GM21367 (cell line): ENCODE data around the gene STT3A.

Experiments
- ATAC-seq: cut with Tn5 transposase; IDR thresholded peaks from one replicate; pipeline ENCODE4 v1.9.1; 2021; ENCODE audit not compliant: unreplicated experiment

Gene STT3A

DNA sequence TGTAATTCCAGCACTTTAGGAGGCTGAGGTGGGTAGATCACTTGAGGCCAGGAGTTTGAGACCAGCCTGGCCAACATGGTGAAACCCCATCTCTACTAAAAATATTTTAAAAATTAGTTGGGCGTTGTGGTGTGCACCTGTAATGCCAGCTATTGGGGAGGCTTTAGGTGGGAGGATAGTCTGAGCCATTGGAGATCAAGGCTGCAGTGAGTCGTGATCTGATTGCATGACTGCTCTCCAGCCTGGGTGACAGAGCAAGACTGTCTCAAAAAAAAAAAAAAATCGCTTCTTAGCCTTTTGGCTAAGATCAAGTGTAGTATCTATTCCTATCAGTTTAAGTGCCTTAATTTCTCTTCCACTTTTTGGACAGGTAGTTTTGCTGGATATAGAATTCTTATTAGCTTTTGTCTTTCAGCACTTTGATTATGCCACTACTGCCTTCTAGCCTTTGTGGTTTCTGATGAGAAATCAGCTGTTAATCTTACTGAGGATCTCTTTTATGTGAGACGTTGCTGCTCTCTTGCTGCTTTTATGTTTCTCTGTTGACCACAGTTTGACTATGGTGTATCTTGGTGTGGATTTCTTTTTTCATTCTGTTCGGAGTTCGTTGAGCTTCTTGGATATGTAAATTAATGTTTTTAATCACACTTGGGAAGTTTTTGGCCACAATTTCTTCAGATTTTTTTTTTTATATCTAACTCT lies 57.0 kb downstream of the STT3A start:
- ATAC-seq, result no peak

DNA sequence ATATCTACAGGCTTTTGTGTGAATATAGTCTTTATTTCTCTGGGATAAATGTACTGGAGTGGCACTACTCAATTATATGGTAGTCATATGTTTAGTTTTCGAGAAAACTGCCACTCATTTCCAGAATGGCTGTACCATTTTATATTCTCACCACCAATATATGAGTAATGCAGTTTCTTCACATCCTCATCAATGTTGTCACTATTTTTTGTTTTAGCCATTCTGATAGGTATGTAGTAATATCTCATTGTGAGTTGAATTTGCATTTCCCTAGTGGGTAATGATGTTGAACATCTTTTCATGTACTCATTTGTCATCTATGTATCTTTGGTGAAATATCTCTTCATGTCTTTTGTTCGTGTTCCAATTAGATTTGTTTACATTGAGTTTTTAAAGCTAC lies 70.0 kb downstream of the STT3A start:
- no peak for ATAC-seq

DNA sequence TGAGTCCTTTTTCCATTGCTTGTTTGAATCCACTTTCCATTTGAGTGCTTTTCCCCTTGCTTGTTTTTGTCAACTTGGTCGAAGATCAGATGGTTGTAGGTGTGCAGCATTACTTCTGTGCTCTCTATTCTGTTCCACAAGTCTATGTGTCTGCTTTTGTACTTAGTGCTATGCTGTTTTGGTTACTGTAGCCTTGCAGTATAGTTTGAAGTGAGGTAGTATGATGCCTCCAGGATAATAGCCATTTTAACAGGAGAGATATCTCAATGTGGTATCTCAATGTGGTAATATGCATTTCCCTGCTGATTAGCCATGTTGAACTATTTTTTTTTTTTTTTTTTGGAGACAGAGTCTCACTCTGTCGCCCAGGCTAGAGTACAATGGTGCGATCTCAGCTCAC lies 71.3 kb downstream of the STT3A start:
- no peak for ATAC-seq

DNA sequence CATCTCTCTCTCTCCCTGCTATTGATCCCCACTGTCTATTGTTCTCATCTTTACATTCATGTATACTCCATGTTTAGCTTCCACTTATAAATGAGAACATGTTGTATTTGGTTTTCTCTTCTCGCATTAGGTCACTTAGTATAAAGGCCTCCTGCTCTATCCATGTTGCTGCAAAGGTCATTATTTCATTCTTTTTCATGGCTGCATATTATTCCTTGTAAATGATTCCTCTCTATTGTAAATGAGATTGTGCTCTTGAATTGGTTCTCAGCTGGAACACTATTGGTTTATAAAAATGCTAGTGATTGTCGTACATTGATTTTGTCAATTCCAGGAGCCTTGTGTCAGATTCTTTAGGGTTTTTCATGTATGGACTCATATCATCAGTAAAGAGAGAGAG lies 74.5 kb downstream of the STT3A start:
- no peak for ATAC-seq

DNA sequence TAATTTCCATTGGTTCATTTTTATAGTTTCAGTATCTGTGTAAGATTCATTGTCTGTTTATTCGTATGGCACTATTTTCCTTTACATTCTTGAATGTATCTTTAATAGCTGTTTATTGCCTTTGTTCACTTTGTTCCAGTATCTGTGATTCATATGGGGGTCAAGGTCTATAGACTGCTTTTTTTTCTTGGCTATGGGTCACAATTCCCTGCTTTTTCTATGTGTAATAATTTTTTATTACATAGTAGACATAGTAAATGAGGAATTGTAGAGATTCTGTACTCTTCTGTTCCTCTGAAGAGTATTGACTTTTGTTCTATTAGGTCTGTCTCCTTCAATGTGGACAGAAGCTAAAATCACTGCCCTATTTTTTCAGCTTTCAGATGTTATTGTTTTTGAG lies 77.5 kb downstream of the STT3A start:
- ATAC-seq, result no peak

DNA sequence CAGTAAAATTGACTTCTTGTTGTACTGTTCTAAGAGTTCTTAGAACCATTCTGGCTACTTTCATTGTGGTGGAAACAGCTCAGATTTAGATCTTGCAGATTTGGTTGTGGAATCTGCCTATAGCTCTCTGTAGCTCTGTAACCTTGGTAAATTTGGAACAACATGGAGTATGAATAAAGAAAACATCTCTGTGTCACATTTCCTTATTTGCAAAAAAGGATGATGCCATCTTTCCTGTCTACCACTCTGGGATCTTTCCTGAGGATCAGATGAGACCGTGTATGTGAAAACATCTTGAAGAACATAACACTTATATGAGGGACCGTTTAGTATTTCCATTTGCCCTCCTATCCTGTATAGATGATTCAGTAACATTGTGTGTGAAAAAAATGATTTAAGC lies 78.9 kb downstream of the STT3A start:
- no peak for ATAC-seq
